ENCODE results near the gene DGKH. TPM values are rescaled to one million over a fixed set of nuclear protein-coding genes. Genes with fewer than 3 reads are reported as not detected.

The DGKH gene
- polyA plus RNA-seq, 1 donor from 2014 or later: 3.5 TPM

DNA sequence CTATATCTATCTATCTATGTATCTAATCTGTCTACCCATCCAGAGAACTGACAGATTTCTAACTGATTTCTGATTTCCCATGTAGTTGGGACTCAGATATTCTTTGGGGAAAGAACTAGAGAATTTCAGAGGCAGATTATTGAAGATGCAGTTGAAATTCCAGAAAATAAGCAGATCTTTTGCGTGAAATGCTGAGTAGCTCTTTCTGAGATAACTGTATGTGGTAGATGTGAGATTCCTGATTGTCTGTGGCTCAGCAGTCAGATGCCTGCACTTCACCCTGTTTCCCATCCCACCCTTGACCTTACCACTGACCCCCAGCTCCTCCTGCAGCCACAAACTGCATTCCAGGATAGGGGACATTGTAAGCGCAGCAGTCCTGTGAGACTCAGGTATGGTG lies 61.5 kb downstream of the DGKH start:
- no peak overlapping the region for H3K4me2 ChIP-seq (ENCODE audit: low read length)
- no peak overlapping the region for H2AFZ ChIP-seq (ENCODE audit: low read depth, low read length)
- TF ChIP-seq RAD21 (conservative IDR thresholded peaks at IDR 0.05): no peak
- TF ChIP-seq EZH2 (IDR thresholded peaks at IDR 0.05; ENCODE audit: borderline replicate concordance, insufficient read depth, low read length, poor library complexity, severe bottlenecking): no peak
- no peak for TF ChIP-seq SMC3 (conservative IDR thresholded peaks at IDR 0.05; ENCODE audit: poor library complexity)
- no peak for TF ChIP-seq MXI1 (conservative IDR thresholded peaks at IDR 0.05; ENCODE audit: poor library complexity, severe bottlenecking)
- no peak for TF ChIP-seq EP300 (conservative IDR thresholded peaks at IDR 0.05; ENCODE audit: poor library complexity, severe bottlenecking)
- TF ChIP-seq TAF1 (IDR thresholded peaks at IDR 0.05; ENCODE audit: low read depth): no peak
- TF ChIP-seq, protein P1, sequence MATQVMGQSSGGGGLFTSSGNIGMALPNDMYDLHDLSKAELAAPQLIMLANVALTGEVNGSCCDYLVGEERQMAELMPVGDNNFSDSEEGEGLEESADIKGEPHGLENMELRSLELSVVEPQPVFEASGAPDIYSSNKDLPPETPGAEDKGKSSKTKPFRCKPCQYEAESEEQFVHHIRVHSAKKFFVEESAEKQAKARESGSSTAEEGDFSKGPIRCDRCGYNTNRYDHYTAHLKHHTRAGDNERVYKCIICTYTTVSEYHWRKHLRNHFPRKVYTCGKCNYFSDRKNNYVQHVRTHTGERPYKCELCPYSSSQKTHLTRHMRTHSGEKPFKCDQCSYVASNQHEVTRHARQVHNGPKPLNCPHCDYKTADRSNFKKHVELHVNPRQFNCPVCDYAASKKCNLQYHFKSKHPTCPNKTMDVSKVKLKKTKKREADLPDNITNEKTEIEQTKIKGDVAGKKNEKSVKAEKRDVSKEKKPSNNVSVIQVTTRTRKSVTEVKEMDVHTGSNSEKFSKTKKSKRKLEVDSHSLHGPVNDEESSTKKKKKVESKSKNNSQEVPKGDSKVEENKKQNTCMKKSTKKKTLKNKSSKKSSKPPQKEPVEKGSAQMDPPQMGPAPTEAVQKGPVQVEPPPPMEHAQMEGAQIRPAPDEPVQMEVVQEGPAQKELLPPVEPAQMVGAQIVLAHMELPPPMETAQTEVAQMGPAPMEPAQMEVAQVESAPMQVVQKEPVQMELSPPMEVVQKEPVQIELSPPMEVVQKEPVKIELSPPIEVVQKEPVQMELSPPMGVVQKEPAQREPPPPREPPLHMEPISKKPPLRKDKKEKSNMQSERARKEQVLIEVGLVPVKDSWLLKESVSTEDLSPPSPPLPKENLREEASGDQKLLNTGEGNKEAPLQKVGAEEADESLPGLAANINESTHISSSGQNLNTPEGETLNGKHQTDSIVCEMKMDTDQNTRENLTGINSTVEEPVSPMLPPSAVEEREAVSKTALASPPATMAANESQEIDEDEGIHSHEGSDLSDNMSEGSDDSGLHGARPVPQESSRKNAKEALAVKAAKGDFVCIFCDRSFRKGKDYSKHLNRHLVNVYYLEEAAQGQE (IDR thresholded peaks at IDR 0.05; ENCODE audit: borderline replicate concordance): no peak
- TF ChIP-seq POLR2AphosphoS5 (IDR thresholded peaks at IDR 0.05): no peak
- TF ChIP-seq, protein P2, sequence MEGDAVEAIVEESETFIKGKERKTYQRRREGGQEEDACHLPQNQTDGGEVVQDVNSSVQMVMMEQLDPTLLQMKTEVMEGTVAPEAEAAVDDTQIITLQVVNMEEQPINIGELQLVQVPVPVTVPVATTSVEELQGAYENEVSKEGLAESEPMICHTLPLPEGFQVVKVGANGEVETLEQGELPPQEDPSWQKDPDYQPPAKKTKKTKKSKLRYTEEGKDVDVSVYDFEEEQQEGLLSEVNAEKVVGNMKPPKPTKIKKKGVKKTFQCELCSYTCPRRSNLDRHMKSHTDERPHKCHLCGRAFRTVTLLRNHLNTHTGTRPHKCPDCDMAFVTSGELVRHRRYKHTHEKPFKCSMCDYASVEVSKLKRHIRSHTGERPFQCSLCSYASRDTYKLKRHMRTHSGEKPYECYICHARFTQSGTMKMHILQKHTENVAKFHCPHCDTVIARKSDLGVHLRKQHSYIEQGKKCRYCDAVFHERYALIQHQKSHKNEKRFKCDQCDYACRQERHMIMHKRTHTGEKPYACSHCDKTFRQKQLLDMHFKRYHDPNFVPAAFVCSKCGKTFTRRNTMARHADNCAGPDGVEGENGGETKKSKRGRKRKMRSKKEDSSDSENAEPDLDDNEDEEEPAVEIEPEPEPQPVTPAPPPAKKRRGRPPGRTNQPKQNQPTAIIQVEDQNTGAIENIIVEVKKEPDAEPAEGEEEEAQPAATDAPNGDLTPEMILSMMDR (IDR thresholded peaks at IDR 0.05; ENCODE audit: poor library complexity, severe bottlenecking): no peak
- H3K27ac ChIP-seq (ENCODE audit: low read length): no peak overlapping the region
- no peaks in the 10 kb centered on the region for H3K79me2 ChIP-seq (replicated peaks; ENCODE audit: insufficient read depth, low read length)
- H3K9me3 ChIP-seq (ENCODE audit: low read length): no peaks in the 10 kb centered on the region
- no peak overlapping the region for H3K4me3 ChIP-seq (ENCODE audit: low read length)
- no peaks in the 10 kb centered on the region for H4K20me1 ChIP-seq (ENCODE audit: insufficient read depth)
- H3K9me2 ChIP-seq (ENCODE audit: insufficient read depth, low read length): no peaks in the 10 kb centered on the region
- no peaks in the 10 kb centered on the region for H3K36me3 ChIP-seq (ENCODE audit: insufficient read depth, low read length)
- no peaks in the 10 kb centered on the region for H3K27me3 ChIP-seq (ENCODE audit: insufficient read depth, low read depth, low read length)
- H3K9ac ChIP-seq (ENCODE audit: low read length): no peak overlapping the region
- H3F3A ChIP-seq (ENCODE audit: insufficient read depth, low read length, poor library complexity, severe bottlenecking): no peaks in the 10 kb centered on the region

GRCh38 chr13:42110410-42111155 lies 62.1 kb downstream of the DGKH start:
- no peak overlapping the region for H2AFZ ChIP-seq (ENCODE audit: low read depth, low read length)
- H3K9ac ChIP-seq (ENCODE audit: low read length): no peak overlapping the region
- no peaks in the 10 kb centered on the region for H3F3A ChIP-seq (ENCODE audit: insufficient read depth, low read length, poor library complexity, severe bottlenecking)
- H3K27me3 ChIP-seq (ENCODE audit: insufficient read depth, low read depth, low read length): no peaks in the 10 kb centered on the region
- no peaks in the 10 kb centered on the region for H4K20me1 ChIP-seq (ENCODE audit: insufficient read depth)
- no peaks in the 10 kb centered on the region for H3K79me2 ChIP-seq (replicated peaks; ENCODE audit: insufficient read depth, low read length)
- peak; percentile 88 for TF ChIP-seq RAD21 (conservative IDR thresholded peaks at IDR 0.05)
- peak; percentile 86 for TF ChIP-seq SMC3 (conservative IDR thresholded peaks at IDR 0.05; ENCODE audit: poor library complexity)
- TF ChIP-seq POLR2AphosphoS5 (IDR thresholded peaks at IDR 0.05): no peak
- TF ChIP-seq EP300 (conservative IDR thresholded peaks at IDR 0.05; ENCODE audit: poor library complexity, severe bottlenecking): no peak
- TF ChIP-seq, protein P2 (IDR thresholded peaks at IDR 0.05; ENCODE audit: poor library complexity, severe bottlenecking): peak; percentile 88
- TF ChIP-seq TAF1 (IDR thresholded peaks at IDR 0.05; ENCODE audit: low read depth): no peak
- no peaks in the 10 kb centered on the region for H3K9me3 ChIP-seq (ENCODE audit: low read length)
- no peaks in the 10 kb centered on the region for H3K9me2 ChIP-seq (ENCODE audit: insufficient read depth, low read length)
- H3K36me3 ChIP-seq (ENCODE audit: insufficient read depth, low read length): no peaks in the 10 kb centered on the region
- no peak overlapping the region for H3K27ac ChIP-seq (ENCODE audit: low read length)
- no peak overlapping the region for H3K4me2 ChIP-seq (ENCODE audit: low read length)
- H3K4me3 ChIP-seq (ENCODE audit: low read length): no peak overlapping the region

Measured in neural cell (in vitro differentiated cells).